Kidney epithelial cell (primary cell): ENCODE results near the gene SORD. TPM values are rescaled to one million over a fixed set of nuclear protein-coding genes. Genes with fewer than 3 reads are reported as not detected.
"Not testable (repeated sequence)": the region's sequence is repeated elsewhere in the genome, so short reads cannot be mapped to it uniquely, and the experiment has no call there.

Experiments
- DNase-seq: peaks from one replicate; pipeline ENCODE4 v3.0.0-alpha.2; 2010; ENCODE audit warnings: low read depth
- H3K27me3 ChIP-seq: 2 replicates; pipeline ENCODE4 v1.6.0; 2011; ENCODE audit warnings: low read length; ENCODE audit not compliant: control insufficient read depth, insufficient read depth
- H3K36me3 ChIP-seq: 2 replicates; pipeline ENCODE4 v1.5.1; 2011; ENCODE audit warnings: low read length; ENCODE audit not compliant: control insufficient read depth, insufficient read depth
- H3K4me3 ChIP-seq: 2 replicates; pipeline ENCODE4 v1.5.1; 2011; ENCODE audit warnings: low read depth, mild to moderate bottlenecking, control low read depth, low read length
- total RNA-seq: library from RNA; depleted of rRNA; stranded (reverse); fragments of >200 nt; gene quantifications from 2 replicates; pipeline ENCODE4 v1.2.3, GENCODE V29; 2015
- TF ChIP-seq, protein P1 (sequence below): IDR thresholded peaks from 2 replicates; pipeline ENCODE4 v1.5.1; 2011; ENCODE audit warnings: mild to moderate bottlenecking, moderate library complexity, low read length, control low read depth, inconsistent platforms; ENCODE audit not compliant: insufficient read depth, poor library complexity, severe bottlenecking

Gene SORD
- total RNA-seq, 1 donor from 2014 or later = 30.2 TPM

DNA sequence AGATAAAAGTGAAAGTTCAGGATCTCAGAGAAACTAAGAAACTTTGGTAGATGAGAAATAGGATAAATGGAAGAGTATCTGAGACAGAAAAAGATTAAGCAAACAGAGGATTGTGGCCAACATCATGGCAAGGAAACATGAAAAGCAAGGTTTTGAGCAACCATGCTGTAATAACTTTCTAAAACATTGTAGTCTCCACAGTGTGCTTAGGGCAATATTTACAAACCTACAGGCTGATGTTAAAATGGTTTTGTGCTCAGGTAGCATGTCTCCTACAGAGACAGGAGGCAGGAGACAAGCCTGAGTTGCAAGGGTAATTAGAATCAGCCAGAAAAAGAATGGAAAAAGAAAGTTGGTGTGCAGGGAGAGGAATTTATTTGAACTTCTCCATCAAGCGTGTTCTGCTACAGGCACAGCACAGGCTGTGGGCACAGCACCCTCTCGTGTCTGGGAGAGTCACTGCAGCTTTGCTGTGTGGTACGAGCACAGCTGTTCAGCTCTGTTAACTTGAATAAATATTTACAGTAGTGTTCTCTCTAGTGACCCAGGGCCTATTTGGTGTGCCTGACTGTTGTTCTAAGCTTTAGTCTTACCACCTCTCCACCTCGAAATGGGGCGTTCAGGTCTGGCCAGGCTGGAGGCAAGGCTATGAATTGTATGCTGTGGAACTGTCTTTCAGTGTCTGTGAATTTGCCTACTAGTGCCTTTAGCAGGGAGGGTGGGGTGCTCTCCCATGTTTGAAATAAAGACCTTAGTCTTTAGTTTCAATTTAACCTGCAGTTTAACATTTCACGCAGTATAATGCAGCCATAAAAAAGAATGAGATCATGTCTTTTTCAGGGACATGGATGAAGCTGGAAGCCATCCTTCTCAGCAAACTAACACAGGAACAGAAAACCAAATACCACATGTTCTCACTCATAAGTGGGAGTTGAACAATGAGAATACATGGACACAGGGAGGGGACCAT lies 14.1 kb downstream of the SORD start:
- H3K27me3 ChIP-seq, H3K4me3 ChIP-seq, H3K36me3 ChIP-seq: not testable (repeated sequence)
- TF ChIP-seq, protein P1, sequence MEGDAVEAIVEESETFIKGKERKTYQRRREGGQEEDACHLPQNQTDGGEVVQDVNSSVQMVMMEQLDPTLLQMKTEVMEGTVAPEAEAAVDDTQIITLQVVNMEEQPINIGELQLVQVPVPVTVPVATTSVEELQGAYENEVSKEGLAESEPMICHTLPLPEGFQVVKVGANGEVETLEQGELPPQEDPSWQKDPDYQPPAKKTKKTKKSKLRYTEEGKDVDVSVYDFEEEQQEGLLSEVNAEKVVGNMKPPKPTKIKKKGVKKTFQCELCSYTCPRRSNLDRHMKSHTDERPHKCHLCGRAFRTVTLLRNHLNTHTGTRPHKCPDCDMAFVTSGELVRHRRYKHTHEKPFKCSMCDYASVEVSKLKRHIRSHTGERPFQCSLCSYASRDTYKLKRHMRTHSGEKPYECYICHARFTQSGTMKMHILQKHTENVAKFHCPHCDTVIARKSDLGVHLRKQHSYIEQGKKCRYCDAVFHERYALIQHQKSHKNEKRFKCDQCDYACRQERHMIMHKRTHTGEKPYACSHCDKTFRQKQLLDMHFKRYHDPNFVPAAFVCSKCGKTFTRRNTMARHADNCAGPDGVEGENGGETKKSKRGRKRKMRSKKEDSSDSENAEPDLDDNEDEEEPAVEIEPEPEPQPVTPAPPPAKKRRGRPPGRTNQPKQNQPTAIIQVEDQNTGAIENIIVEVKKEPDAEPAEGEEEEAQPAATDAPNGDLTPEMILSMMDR = peak; percentile 93
- peak; percentile 29 for DNase-seq

DNA sequence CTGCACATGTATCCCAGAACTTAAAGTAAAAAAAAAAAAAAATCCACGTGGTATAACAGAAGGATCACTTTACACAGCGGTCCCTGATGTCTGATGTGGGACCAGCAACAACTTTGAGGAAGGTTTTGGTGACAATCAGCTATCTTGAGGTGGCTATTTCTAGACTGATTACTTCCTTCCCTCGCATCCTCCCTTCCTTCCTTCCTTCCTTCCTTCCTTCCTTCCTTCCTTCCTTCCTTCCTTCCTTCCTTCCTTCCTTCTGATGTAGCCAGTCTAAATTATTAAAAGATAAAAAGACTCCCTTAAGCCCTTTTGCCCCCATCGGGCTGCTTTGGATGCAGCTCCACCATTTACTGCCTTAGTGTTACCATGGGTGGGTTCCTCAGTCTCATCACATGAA lies 14.9 kb downstream of the SORD start:
- DNase-seq = no peak
- TF ChIP-seq, protein P1 = no peak
- no peak overlapping the region for H3K4me3 ChIP-seq
- H3K27me3 ChIP-seq = no peaks in the 10 kb centered on the region
- no peaks in the 10 kb centered on the region for H3K36me3 ChIP-seq

DNA sequence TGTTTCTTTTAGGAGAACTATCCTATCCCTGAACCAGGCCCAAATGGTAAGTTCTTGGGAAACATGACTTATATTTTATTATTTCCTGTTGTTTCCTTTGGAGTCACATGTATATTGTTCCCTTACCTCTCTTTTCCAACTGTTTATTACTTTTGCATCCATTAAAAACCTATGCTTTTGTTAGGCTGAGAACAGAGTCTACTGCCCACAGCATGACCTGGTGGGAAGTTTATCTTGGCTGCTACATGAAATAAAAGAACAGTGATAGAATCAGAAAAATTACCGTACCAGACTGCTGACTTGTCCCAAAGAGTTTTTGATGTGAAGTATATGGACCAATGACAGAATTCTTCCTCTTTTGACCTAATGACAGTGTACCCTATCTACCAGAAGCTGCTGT lies 17.4 kb downstream of the SORD start:
- H3K4me3 ChIP-seq, H3K36me3 ChIP-seq: not testable (repeated sequence)

DNA sequence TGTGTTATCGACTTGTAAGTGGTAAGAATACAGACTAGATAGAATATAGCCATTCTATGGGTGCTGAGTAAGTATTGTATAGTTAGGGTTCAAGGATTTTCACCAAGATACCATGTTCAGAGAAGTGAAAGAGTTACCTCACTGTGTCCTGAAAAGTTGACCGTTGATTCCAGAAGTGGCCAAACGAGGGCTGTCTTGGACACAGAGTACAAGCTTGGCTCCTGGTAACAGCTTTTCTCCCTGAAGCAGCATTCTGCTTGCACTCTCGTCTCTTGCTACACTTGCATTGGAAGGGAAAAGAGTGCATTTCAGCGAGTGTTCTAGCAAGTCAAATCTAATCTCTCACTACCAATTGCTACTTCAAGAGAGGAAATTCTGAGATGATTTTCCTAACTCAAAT lies 18.5 kb downstream of the SORD start:
- H3K36me3 ChIP-seq, DNase-seq, H3K27me3 ChIP-seq, H3K4me3 ChIP-seq: not testable (repeated sequence)

More for the DNA sequence above, 17.4 kb downstream of the SORD start:
- DNase-seq, H3K27me3 ChIP-seq: not testable (repeated sequence)

DNA sequence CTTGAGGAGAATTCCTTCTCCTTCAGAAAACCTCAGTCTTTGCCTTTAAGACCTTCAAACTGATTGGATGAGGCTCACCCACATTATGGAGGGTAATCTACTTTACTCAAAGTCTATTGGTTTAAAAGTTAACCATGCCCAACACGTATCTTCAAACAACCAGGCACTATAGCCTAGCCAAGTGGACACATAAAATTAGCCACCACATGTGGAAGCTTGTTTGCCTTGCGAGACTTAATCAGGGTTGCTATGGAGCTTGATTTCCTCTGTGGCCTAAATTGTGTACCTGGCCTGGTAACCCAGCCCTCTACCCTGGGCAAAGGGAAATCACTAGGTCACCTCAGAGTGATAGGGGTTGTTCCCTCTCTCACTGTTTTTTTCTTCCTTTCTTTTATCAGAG lies 19.9 kb downstream of the SORD start:
- not testable (repeated sequence) for H3K27me3 ChIP-seq, H3K4me3 ChIP-seq, DNase-seq, H3K36me3 ChIP-seq

DNA sequence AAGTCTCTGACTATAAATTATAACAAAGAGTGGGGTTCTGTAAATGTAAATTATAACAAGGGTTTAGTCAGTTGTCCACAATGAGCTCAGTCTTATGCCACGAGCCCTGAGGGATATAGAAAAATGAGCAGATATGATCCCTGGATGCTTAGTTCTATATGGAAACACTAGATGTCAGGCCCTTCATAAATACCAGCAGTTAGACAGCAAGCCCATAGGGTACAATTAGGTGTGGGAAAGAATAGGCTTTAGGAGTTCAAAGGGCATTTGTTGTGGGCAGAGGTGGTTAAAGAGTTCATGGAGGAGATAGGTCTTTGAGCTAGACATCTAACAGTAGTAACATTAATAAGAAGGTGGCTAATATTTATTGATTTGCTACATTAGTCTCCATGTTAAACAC lies 21.3 kb downstream of the SORD start:
- not testable (repeated sequence) for DNase-seq, H3K36me3 ChIP-seq

DNA sequence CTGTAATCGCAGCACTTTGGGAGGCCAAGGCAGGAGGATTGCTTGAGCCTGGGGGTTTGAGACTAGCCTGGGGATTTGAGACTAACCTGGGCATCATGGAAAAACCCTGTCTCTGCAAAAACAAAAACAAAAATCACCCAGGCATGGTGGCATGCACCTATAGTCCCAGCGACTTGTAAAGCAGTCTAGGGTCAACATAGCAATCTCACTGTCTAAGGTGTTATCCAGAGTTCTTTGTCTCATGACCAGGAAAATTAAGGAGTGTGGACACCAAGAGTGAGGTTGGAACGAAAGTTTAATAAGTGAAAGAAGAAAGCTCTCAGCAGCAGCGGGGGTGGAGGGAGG lies 25.4 kb downstream of the SORD start:
- H3K36me3 ChIP-seq, H3K4me3 ChIP-seq, H3K27me3 ChIP-seq, DNase-seq: not testable (repeated sequence)

More for the DNA sequence above, 21.3 kb downstream of the SORD start:
- H3K27me3 ChIP-seq, H3K4me3 ChIP-seq: not testable (repeated sequence)

DNA sequence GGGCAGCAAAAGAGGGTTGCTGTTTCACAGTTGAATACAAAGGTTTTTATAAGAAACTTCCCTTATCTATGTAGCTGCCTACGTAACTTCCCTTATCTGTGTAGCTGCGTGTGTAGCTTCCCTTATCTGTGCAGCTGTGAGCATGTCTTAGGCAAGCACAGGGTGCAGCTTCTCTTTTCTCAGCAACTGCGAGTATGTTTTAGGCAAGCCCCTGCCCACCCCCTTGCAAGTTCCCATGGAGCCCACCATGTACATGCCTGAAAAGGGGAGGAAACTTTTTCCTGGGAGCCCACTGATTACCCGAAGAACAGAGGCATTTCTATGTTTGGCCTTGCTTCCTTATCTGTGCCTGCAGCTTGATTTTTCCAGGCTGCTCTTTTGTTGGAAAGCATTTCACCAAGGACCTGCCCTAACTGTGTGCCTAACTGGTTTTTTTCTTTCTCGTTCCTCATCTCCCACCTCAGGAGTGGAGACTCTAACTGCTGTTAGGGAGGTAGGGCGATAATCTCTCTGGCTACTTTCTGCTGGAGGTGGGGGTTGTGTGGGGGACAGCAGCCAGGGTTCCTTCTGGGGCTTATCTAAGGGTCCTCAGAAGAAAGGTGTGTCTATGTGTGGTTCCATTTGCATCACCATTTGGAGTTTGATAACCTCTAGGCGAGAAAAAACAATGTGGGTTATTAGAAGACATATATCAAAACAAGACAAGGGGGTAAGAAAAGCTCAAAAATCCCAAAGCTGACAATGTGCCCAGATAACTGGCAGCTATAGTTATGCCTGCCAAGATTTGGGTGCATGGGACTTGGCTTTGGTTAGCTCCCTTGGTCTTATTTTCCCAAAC lies 26.0 kb downstream of the SORD start:
- TF ChIP-seq, protein P1 = no peak
- H3K36me3 ChIP-seq = peaks cover 1% of the 10 kb centered on the region
- H3K27me3 ChIP-seq = no peaks in the 10 kb centered on the region
- no peak overlapping the region for H3K4me3 ChIP-seq
- no peak for DNase-seq
